HEK293 (cell line): ENCODE data around the gene PRDX2.

Experiments used
- GLIS2 ChIP-seq: fragments of 450-650 bp; formaldehyde crosslinking; IDR thresholded peaks from 2 replicates; pipeline ENCODE4 v1.5.1; 2016; ENCODE audit warnings: missing biosample characterization, missing genetic modification characterization
- IKZF3 ChIP-seq: fragments of 450-650 bp; IDR thresholded peaks from 2 replicates; pipeline ENCODE4 v1.5.0; 2018; ENCODE audit warnings: missing biosample characterization, mild to moderate bottlenecking, missing genetic modification characterization, moderate library complexity
- KLF1 ChIP-seq: fragments of 450-650 bp; formaldehyde crosslinking; IDR thresholded peaks from 2 replicates; pipeline ENCODE4 v1.5.1; 2016; ENCODE audit warnings: missing biosample characterization, missing genetic modification characterization
- KLF8 ChIP-seq: fragments of 450-650 bp; formaldehyde crosslinking; IDR thresholded peaks from 2 replicates; pipeline ENCODE4 v1.5.1; 2016; ENCODE audit warnings: missing biosample characterization, missing genetic modification characterization
- KLF9 ChIP-seq: fragments of 450-650 bp; formaldehyde crosslinking; IDR thresholded peaks from 2 replicates; pipeline ENCODE4 v1.5.1; 2016; ENCODE audit warnings: missing biosample characterization, missing genetic modification characterization, low read depth
- MYNN ChIP-seq: fragments of 450-650 bp; formaldehyde crosslinking; IDR thresholded peaks from 2 replicates; pipeline ENCODE4 v1.5.1; 2016; ENCODE audit warnings: missing biosample characterization, missing genetic modification characterization, borderline replicate concordance
- SP2 ChIP-seq: fragments of 450-650 bp; formaldehyde crosslinking; IDR thresholded peaks from 2 replicates; pipeline ENCODE4 v1.5.1; 2016; ENCODE audit warnings: missing biosample characterization, missing genetic modification characterization
- WT1 ChIP-seq: fragments of 450-650 bp; formaldehyde crosslinking; IDR thresholded peaks from 2 replicates; pipeline ENCODE4 v1.5.1; 2016; ENCODE audit warnings: missing biosample characterization, missing genetic modification characterization
- ZBTB48 ChIP-seq: fragments of 450-650 bp; formaldehyde crosslinking; IDR thresholded peaks from 2 replicates; pipeline ENCODE4 v1.5.1; 2016; ENCODE audit warnings: missing biosample characterization, missing genetic modification characterization
- ZBTB8A ChIP-seq: fragments of 450-650 bp; formaldehyde crosslinking; IDR thresholded peaks from 2 replicates; pipeline ENCODE4 v1.5.1; 2016; ENCODE audit warnings: missing biosample characterization, missing genetic modification characterization
- ZFHX2 ChIP-seq: fragments of 450-650 bp; formaldehyde crosslinking; conservative IDR thresholded peaks from 2 replicates; pipeline ENCODE4 v1.5.1; 2016; ENCODE audit warnings: missing biosample characterization, missing genetic modification characterization
- ZFP69B ChIP-seq: fragments of 450-650 bp; formaldehyde crosslinking; IDR thresholded peaks from 2 replicates; pipeline ENCODE4 v1.5.1; 2016; ENCODE audit warnings: missing biosample characterization, missing genetic modification characterization
- ZIC2 ChIP-seq: fragments of 450-650 bp; formaldehyde crosslinking; IDR thresholded peaks from 2 replicates; pipeline ENCODE4 v1.5.1; 2016; ENCODE audit warnings: missing biosample characterization, missing genetic modification characterization
- ZNF324 ChIP-seq: fragments of 450-650 bp; formaldehyde crosslinking; IDR thresholded peaks from 2 replicates; pipeline ENCODE4 v1.5.1; 2016; ENCODE audit warnings: missing biosample characterization, missing genetic modification characterization
- ZNF341 ChIP-seq: fragments of 450-650 bp; formaldehyde crosslinking; IDR thresholded peaks from 2 replicates; pipeline ENCODE4; 2016; ENCODE audit warnings: low read depth, missing biosample characterization, missing genetic modification characterization
- ZNF76 ChIP-seq: fragments of 450-650 bp; formaldehyde crosslinking; IDR thresholded peaks from 2 replicates; pipeline ENCODE4; 2016; ENCODE audit warnings: low read depth, missing biosample characterization, missing genetic modification characterization, borderline replicate concordance
- TF ChIP-seq, protein P1 (sequence below): fragments of 450-650 bp; formaldehyde crosslinking; IDR thresholded peaks from 2 replicates; pipeline ENCODE4 v1.5.1; 2016; ENCODE audit warnings: missing biosample characterization, missing genetic modification characterization
- TF ChIP-seq, protein P2 (sequence below): sonication (generic); formaldehyde crosslinking; IDR thresholded peaks from 2 replicates; pipeline ENCODE4 v1.8.1; 2022; ENCODE audit warnings: mild to moderate bottlenecking, moderate library complexity, missing genetic modification reagents
- TF ChIP-seq, protein P3 (sequence below): IDR thresholded peaks from 2 replicates; pipeline ENCODE4 v1.6.1; 2011; ENCODE audit warnings: mild to moderate bottlenecking, low read depth, low read length, borderline replicate concordance
- TF ChIP-seq, protein P4 (sequence below): fragments of 450-650 bp; formaldehyde crosslinking; IDR thresholded peaks from 2 replicates; pipeline ENCODE4 v1.5.1; 2016; ENCODE audit warnings: missing biosample characterization, missing genetic modification characterization
- TF ChIP-seq, protein P5 (sequence below): fragments of 450-650 bp; formaldehyde crosslinking; conservative IDR thresholded peaks from 2 replicates; pipeline ENCODE4 v1.5.1; 2016; ENCODE audit warnings: low read depth, missing biosample characterization, missing genetic modification characterization
- TF ChIP-seq, protein P6 (sequence below): fragments of 450-650 bp; formaldehyde crosslinking; IDR thresholded peaks from 2 replicates; pipeline ENCODE4 v1.5.1; 2016; ENCODE audit warnings: missing biosample characterization, missing genetic modification characterization
- TF ChIP-seq, protein P7 (sequence below): fragments of 450-650 bp; formaldehyde crosslinking; IDR thresholded peaks from 2 replicates; pipeline ENCODE4 v1.5.1; 2017; ENCODE audit warnings: missing biosample characterization, missing genetic modification characterization
- TF ChIP-seq, protein P8 (sequence below): fragments of 450-650 bp; formaldehyde crosslinking; IDR thresholded peaks from 2 replicates; pipeline ENCODE4 v1.5.1; 2017; ENCODE audit warnings: missing biosample characterization, missing genetic modification characterization

Gene PRDX2

DNA sequence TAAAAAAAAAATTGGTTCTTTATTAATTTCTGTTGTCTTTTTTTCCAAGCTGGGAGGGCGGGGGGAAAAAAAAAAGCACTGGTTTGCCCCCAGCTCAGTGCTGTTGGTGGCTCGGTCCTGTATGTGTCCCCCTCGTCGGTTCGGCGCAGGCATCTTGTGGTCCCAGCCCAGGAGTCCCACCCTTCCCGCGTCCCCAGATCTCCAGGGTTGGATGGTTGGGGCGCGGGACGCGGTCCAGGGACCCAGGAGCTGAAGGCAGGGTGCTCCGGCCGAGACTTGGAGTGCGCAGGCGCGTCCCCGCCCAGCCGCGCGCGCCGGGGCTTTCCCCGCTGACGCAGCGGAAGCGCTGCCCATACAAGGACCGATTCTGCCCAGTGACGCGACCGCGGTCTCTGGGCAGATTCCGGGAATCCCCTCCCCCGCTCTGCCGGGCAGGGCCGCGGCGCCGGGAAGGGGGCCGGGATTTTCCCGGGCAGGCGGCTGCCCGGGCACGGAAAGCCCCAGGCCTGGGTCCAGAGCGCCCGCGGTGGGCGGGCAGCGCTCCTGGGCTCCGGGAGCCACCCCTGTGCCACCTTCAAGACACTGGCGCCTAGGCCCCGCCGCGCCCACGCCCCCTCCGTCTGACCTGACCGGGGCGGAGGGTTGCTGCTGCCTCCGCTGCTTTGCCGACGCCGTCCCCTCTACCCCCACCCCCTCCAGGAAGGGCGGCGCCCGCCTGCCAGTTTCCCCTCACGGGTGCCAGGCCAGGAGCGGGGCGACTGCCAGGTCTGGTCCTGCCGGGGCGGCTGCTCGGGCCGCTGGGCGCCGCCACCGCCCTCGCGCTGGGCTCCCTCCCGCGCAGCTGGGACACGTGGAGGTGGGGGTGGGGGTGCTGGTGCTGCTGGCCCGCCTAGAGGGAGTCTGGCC is 8.1 kb downstream of the PRDX2 start (continued):
- TF ChIP-seq ZFP69B (tag by site-specific recombination) = 0 out of 2 replicates have a peak, but pooled peaks have one; percentile 11
- TF ChIP-seq IKZF3 = peak; percentile 90
- peak; percentile 53 for TF ChIP-seq GLIS2 (tag by site-specific recombination)
- TF ChIP-seq, protein P1, sequence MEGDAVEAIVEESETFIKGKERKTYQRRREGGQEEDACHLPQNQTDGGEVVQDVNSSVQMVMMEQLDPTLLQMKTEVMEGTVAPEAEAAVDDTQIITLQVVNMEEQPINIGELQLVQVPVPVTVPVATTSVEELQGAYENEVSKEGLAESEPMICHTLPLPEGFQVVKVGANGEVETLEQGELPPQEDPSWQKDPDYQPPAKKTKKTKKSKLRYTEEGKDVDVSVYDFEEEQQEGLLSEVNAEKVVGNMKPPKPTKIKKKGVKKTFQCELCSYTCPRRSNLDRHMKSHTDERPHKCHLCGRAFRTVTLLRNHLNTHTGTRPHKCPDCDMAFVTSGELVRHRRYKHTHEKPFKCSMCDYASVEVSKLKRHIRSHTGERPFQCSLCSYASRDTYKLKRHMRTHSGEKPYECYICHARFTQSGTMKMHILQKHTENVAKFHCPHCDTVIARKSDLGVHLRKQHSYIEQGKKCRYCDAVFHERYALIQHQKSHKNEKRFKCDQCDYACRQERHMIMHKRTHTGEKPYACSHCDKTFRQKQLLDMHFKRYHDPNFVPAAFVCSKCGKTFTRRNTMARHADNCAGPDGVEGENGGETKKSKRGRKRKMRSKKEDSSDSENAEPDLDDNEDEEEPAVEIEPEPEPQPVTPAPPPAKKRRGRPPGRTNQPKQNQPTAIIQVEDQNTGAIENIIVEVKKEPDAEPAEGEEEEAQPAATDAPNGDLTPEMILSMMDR (tag by site-specific recombination) = peak; percentile 34; the same call in 1 of the 2 replicates
- no peak for TF ChIP-seq MYNN (tag by site-specific recombination)
- TF ChIP-seq, protein P2, sequence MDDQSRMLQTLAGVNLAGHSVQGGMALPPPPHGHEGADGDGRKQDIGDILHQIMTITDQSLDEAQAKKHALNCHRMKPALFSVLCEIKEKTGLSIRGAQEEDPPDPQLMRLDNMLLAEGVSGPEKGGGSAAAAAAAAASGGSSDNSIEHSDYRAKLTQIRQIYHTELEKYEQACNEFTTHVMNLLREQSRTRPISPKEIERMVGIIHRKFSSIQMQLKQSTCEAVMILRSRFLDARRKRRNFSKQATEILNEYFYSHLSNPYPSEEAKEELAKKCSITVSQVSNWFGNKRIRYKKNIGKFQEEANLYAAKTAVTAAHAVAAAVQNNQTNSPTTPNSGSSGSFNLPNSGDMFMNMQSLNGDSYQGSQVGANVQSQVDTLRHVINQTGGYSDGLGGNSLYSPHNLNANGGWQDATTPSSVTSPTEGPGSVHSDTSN (CRISPR knock-in tag) = peak; percentile 69; the same call in 1 of the 2 replicates
- peak; percentile 77 for TF ChIP-seq ZBTB48
- TF ChIP-seq, protein P3, sequence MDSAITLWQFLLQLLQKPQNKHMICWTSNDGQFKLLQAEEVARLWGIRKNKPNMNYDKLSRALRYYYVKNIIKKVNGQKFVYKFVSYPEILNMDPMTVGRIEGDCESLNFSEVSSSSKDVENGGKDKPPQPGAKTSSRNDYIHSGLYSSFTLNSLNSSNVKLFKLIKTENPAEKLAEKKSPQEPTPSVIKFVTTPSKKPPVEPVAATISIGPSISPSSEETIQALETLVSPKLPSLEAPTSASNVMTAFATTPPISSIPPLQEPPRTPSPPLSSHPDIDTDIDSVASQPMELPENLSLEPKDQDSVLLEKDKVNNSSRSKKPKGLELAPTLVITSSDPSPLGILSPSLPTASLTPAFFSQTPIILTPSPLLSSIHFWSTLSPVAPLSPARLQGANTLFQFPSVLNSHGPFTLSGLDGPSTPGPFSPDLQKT = peak; percentile 100
- TF ChIP-seq ZNF76 (tag by site-specific recombination) = 0 out of 2 replicates have a peak, but pooled peaks have one; percentile 46
- no peak for TF ChIP-seq WT1 (tag by site-specific recombination)
- TF ChIP-seq, protein P4, sequence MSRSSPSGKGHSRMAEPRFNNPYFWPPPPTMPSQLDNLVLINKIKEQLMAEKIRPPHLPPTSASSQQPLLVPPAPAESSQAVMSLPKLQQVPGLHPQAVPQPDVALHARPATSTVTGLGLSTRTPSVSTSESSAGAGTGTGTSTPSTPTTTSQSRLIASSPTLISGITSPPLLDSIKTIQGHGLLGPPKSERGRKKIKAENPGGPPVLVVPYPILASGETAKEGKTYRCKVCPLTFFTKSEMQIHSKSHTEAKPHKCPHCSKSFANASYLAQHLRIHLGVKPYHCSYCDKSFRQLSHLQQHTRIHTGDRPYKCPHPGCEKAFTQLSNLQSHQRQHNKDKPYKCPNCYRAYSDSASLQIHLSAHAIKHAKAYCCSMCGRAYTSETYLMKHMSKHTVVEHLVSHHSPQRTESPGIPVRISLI (tag by site-specific recombination) = peak; percentile 91
- TF ChIP-seq, protein P5, sequence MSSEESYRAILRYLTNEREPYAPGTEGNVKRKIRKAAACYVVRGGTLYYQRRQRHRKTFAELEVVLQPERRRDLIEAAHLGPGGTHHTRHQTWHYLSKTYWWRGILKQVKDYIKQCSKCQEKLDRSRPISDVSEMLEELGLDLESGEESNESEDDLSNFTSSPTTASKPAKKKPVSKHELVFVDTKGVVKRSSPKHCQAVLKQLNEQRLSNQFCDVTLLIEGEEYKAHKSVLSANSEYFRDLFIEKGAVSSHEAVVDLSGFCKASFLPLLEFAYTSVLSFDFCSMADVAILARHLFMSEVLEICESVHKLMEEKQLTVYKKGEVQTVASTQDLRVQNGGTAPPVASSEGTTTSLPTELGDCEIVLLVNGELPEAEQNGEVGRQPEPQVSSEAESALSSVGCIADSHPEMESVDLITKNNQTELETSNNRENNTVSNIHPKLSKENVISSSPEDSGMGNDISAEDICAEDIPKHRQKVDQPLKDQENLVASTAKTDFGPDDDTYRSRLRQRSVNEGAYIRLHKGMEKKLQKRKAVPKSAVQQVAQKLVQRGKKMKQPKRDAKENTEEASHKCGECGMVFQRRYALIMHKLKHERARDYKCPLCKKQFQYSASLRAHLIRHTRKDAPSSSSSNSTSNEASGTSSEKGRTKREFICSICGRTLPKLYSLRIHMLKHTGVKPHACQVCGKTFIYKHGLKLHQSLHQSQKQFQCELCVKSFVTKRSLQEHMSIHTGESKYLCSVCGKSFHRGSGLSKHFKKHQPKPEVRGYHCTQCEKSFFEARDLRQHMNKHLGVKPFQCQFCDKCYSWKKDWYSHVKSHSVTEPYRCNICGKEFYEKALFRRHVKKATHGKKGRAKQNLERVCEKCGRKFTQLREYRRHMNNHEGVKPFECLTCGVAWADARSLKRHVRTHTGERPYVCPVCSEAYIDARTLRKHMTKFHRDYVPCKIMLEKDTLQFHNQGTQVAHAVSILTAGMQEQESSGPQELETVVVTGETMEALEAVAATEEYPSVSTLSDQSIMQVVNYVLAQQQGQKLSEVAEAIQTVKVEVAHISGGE (tag by site-specific recombination) = peak; percentile 57
- peak; percentile 96 for TF ChIP-seq ZFHX2
- TF ChIP-seq KLF1 (tag by site-specific recombination) = peak; percentile 93
- TF ChIP-seq, protein P6, sequence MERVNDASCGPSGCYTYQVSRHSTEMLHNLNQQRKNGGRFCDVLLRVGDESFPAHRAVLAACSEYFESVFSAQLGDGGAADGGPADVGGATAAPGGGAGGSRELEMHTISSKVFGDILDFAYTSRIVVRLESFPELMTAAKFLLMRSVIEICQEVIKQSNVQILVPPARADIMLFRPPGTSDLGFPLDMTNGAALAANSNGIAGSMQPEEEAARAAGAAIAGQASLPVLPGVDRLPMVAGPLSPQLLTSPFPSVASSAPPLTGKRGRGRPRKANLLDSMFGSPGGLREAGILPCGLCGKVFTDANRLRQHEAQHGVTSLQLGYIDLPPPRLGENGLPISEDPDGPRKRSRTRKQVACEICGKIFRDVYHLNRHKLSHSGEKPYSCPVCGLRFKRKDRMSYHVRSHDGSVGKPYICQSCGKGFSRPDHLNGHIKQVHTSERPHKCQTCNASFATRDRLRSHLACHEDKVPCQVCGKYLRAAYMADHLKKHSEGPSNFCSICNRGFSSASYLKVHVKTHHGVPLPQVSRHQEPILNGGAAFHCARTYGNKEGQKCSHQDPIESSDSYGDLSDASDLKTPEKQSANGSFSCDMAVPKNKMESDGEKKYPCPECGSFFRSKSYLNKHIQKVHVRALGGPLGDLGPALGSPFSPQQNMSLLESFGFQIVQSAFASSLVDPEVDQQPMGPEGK (tag by site-specific recombination) = peak; percentile 31
- peak; percentile 90 for TF ChIP-seq KLF9 (tag by site-specific recombination)
- TF ChIP-seq, protein P7, sequence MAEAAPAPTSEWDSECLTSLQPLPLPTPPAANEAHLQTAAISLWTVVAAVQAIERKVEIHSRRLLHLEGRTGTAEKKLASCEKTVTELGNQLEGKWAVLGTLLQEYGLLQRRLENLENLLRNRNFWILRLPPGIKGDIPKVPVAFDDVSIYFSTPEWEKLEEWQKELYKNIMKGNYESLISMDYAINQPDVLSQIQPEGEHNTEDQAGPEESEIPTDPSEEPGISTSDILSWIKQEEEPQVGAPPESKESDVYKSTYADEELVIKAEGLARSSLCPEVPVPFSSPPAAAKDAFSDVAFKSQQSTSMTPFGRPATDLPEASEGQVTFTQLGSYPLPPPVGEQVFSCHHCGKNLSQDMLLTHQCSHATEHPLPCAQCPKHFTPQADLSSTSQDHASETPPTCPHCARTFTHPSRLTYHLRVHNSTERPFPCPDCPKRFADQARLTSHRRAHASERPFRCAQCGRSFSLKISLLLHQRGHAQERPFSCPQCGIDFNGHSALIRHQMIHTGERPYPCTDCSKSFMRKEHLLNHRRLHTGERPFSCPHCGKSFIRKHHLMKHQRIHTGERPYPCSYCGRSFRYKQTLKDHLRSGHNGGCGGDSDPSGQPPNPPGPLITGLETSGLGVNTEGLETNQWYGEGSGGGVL (tag by site-specific recombination) = peak; percentile 96
- TF ChIP-seq ZNF324 (tag by site-specific recombination) = 0 out of 2 replicates have a peak, but pooled peaks have one; percentile 12
- TF ChIP-seq, protein P8, sequence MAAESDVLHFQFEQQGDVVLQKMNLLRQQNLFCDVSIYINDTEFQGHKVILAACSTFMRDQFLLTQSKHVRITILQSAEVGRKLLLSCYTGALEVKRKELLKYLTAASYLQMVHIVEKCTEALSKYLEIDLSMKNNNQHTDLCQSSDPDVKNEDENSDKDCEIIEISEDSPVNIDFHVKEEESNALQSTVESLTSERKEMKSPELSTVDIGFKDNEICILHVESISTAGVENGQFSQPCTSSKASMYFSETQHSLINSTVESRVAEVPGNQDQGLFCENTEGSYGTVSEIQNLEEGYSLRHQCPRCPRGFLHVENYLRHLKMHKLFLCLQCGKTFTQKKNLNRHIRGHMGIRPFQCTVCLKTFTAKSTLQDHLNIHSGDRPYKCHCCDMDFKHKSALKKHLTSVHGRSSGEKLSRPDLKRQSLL (tag by site-specific recombination) = peak; percentile 32; the same call in 1 of the 2 replicates
- TF ChIP-seq ZBTB8A (tag by site-specific recombination) = peak; percentile 75; the same call in 1 of the 2 replicates
- TF ChIP-seq KLF8 = peak; percentile 81
- peak; percentile 62 for TF ChIP-seq ZNF341 (tag by site-specific recombination)
- TF ChIP-seq ZIC2 (tag by site-specific recombination) = peak; percentile 26; the same call in 1 of the 2 replicates
- peak; percentile 89 for TF ChIP-seq SP2
